ENCODE measurements around the gene ASPSCR1. TPM values are rescaled to one million over a fixed set of nuclear protein-coding genes. Genes with fewer than 3 reads are reported as not detected.
A peak's percentile ranks its signal among the peaks of the same experiment; 100 is the strongest.

Gene ASPSCR1
- total and polyA plus RNA-seq, 2 of the 8 experiments (the other 6 are each of a cell fraction or from before 2014, with no cell fraction given) = 33.3 to 43.7 TPM

GRCh38 chr17:82041144-82041814 lies 63.9 kb downstream of the ASPSCR1 start:
- FAIRE-seq = no peak
- CTCF ChIA-PET (ENCODE audit: partially characterized antibody) = interaction anchor here (0.6 to 4.1 kb wide), 4 partner anchors 12 to 40 kb away, joined by 3 to 21 read pairs (median 4); no protein-coding TSS in a partner anchor

More at GRCh38 chr17:82041144-82041814, 63.9 kb downstream of the ASPSCR1 start:
- no peaks in the 10 kb centered on the region for H3K36me3 ChIP-seq (ENCODE audit: control insufficient read depth in 2 of 4, insufficient read depth in 4 of 4, low read length in 3 of 4)
- no peak overlapping the region for H2BK120ac ChIP-seq (replicated peaks; ENCODE audit: low read depth, low read length)
- H2BK12ac ChIP-seq (ENCODE audit: low read depth, low read length) = no peak overlapping the region
- TF ChIP-seq SP2 (IDR thresholded peaks at IDR 0.05; ENCODE audit: low read length) (no peak), HDAC6 (IDR thresholded peaks at IDR 0.05; ENCODE audit: low read depth, low read length) (no peak), TEAD4 (IDR thresholded peaks at IDR 0.05; ENCODE audit: low read depth, low read length) (no peak), TAF1 (IDR thresholded peaks at IDR 0.05; ENCODE audit: low read depth, low read length) (no peak), CHD1 (IDR thresholded peaks at IDR 0.05; ENCODE audit: low read depth, low read length) (no peak), POU5F1 (IDR thresholded peaks at IDR 0.05; ENCODE audit: low read depth, low read length) (no peak), KDM1A (IDR thresholded peaks at IDR 0.05; ENCODE audit: borderline replicate concordance, low read length) (no peak)
- H3K9ac ChIP-seq (replicated peaks in 1 of 4; ENCODE audit: extremely low read depth in 1 of 4, low read depth in 3 of 4, low read length in 3 of 4) = no peak overlapping the region
- H3K23me2 ChIP-seq (ENCODE audit: low read depth, low read length) = peaks cover 9% of the 10 kb centered on the region; the same call in 1 of the 2 replicates
- no peak overlapping the region for H3K23ac ChIP-seq (ENCODE audit: insufficient read length)
- H4K5ac ChIP-seq (ENCODE audit: insufficient read length, low read depth, low read length) = no peak overlapping the region
- POLR2A ChIA-PET (ENCODE audit: partially characterized antibody) = interaction anchor here (1.1 to 2.1 kb wide), 7 partner anchors 9 to 46 kb away, joined by 3 to 8 read pairs (median 3); partner anchors contain the start of gene RAC3
- peaks cover 3 to 19% (median 8%) of the 10 kb centered on the region in 4 experiments; a peak in 6 of 7 replicates for H3K4me1 ChIP-seq (replicated peaks in 1 of 4; ENCODE audit: control insufficient read depth in 3 of 4, insufficient read depth in 4 of 4, low read length in 3 of 4)
- no peaks in the 10 kb centered on the region for H3K79me1 ChIP-seq (ENCODE audit: low read depth, low read length)
- H2BK5ac ChIP-seq (ENCODE audit: low read depth, low read length) = no peak overlapping the region
- H3K4me3 ChIP-seq (ENCODE audit: extremely low read depth in 1 of 4, insufficient read depth in 2 of 4, low read depth in 3 of 4, low read length in 4 of 4) = no peak overlapping the region
- H2AFZ ChIP-seq (ENCODE audit: low read length) = no peak overlapping the region
- no peak overlapping the region for H2BK20ac ChIP-seq (ENCODE audit: low read length)
- no peak overlapping the region for H4K91ac ChIP-seq (replicated peaks; ENCODE audit: insufficient read length, low read length)
- no peak overlapping the region for H3K56ac ChIP-seq (replicated peaks; ENCODE audit: insufficient read length, low read depth, low read length)
- WGBS, 2 experiments (ENCODE audit: extremely low coverage in 1 of 2, insufficient coverage in 1 of 2, insufficient read length in 1 of 2, insufficient replicate concordance in 2 of 2, low coverage in 1 of 2, low lambda C conversion rate in 2 of 2, missing lambda C conversion rate in 1 of 2) = 85% methylated on average over 17 of the region's 17 CpGs; no CpG with 5 or more reads in 1 of the 2 experiments
- peaks cover 0 to 4% of the 10 kb centered on the region in 2 experiments for H4K20me1 ChIP-seq (replicated peaks in 1 of 2; ENCODE audit: control insufficient read depth in 1 of 2, insufficient read depth in 2 of 2, low read length in 2 of 2)
- no peak overlapping the region for H3K4ac ChIP-seq (replicated peaks; ENCODE audit: insufficient read length, low read depth, low read length)
- H3K79me2 ChIP-seq (ENCODE audit: control insufficient read depth in 1 of 2, insufficient read depth in 2 of 2, low read length in 2 of 2) = no peaks in the 10 kb centered on the region
- peaks cover 0 to 4% (median 0%) of the 10 kb centered on the region in 4 experiments; a peak in 1 of 7 replicates for H3K27me3 ChIP-seq (replicated peaks in 1 of 4; ENCODE audit: control insufficient read depth in 3 of 4, extremely low read depth in 1 of 4, insufficient read depth in 3 of 4, low read length in 3 of 4)
- H2BK15ac ChIP-seq (ENCODE audit: low read length) = no peak overlapping the region
- H3K27ac ChIP-seq (ENCODE audit: low read depth, low read length) = no peak overlapping the region
- DNase-seq (ENCODE audit: low read depth in 1 of 2, low spot score in 2 of 2) = no peak
- H2AK5ac ChIP-seq (ENCODE audit: low read depth, low read length) = no peak overlapping the region
- H3K9me3 ChIP-seq (ENCODE audit: insufficient read depth in 2 of 2, low read depth in 1 of 2, low read length in 1 of 2) = no peaks in the 10 kb centered on the region
- no peak overlapping the region for H3K14ac ChIP-seq (ENCODE audit: insufficient read length)
- no peak overlapping the region for H4K8ac ChIP-seq (ENCODE audit: extremely low read depth, insufficient read depth, low read length)
- 0 out of 4 replicates have a peak overlapping the region, but pooled peaks of 1 of the 2 experiments have one; percentile 6 for H3K4me2 ChIP-seq (ENCODE audit: insufficient read depth in 1 of 2, low read depth in 2 of 2, low read length in 2 of 2)
- no peak overlapping the region for H3K18ac ChIP-seq (ENCODE audit: extremely low read depth, low read length)
